Mucosa of descending colon (tissue), 3 donors: ENCODE data around the gene B3GALNT1. TPM values are rescaled to one million over a fixed set of nuclear protein-coding genes. Genes with fewer than 3 reads are reported as not detected.

Source experiments
- ATAC-seq: fragments of 200-7000 bp; cut with Tn5 transposase; one replicate; pipeline ENCODE4 v1.9.1; 2020; ENCODE audit warnings: mild to moderate bottlenecking, moderate library complexity
- DNase-seq, 3 donors: peaks; one replicate each; pipeline ENCODE4 v3.0.0-alpha.2; 2020
- H3K36me3 ChIP-seq: fragments of 200-600 bp; one replicate; pipeline ENCODE4 v1.8.0; 2021; ENCODE audit warnings: low read depth, mild to moderate bottlenecking
- H3K4me1 ChIP-seq: fragments of 200-600 bp; one replicate; pipeline ENCODE4 v1.8.0; 2021; ENCODE audit warnings: low read depth, mild to moderate bottlenecking
- H3K4me3 ChIP-seq: fragments of 200-600 bp; one replicate; pipeline ENCODE4 v1.8.0; 2021; ENCODE audit warnings: mild to moderate bottlenecking
- H3K9me3 ChIP-seq: fragments of 200-600 bp; one replicate; pipeline ENCODE4 v1.8.0; 2021; ENCODE audit warnings: mild to moderate bottlenecking
- intact Hi-C, 2 donors: fragments of 100-400 bp; cut with DNase I in 1 of 2; cut with micrococcal nuclease in 1 of 2; formaldehyde crosslinking; loops; one replicate each; pipeline versions ENCODE4 v1.11.0 to v1.11.1; 2022; cut with DNase I, micrococcal nuclease
- long read RNA-seq, 2 donors: library from polyadenylated mRNA; unstranded; transcript quantifications; one replicate each; pipeline ENCODE4 v2.0.0, GENCODE V29; 2019 to 2021
- total RNA-seq, 3 donors: library from RNA; stranded (reverse); fragmentation: NEBNext Ultra II Directional in 2 of 3; extraction: Animal tissue kit (Norgen Biotek cat#: 25700) in 2 of 3; gene quantifications; one replicate each; pipeline versions ENCODE4 v1.2.1 to v1.2.4, GENCODE V29; 2021 to 2023
- TF ChIP-seq, protein P1 (sequence below): fragments of 200-600 bp; IDR thresholded peaks from one replicate; pipeline ENCODE4 v1.8.0; 2022; ENCODE audit warnings: antibody characterized with exemption, mild to moderate bottlenecking
- donor health status: DM: no; HTN: no; CAD: no; lungs with moderate emphysema.
- donor health status: DM: no; HTN: no; CAD: no.
- donor health status: DM: no; HTN: yes; CAD: no.

B3GALNT1 gene, protein sequence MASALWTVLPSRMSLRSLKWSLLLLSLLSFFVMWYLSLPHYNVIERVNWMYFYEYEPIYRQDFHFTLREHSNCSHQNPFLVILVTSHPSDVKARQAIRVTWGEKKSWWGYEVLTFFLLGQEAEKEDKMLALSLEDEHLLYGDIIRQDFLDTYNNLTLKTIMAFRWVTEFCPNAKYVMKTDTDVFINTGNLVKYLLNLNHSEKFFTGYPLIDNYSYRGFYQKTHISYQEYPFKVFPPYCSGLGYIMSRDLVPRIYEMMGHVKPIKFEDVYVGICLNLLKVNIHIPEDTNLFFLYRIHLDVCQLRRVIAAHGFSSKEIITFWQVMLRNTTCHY
- 1 to 10 TPM in 2 of 3 donors, under 1 TPM in 1; 0.29 to 5.1 (median 1.9) TPM for total RNA-seq
- long read RNA-seq, donor 1, partial matches to known transcripts: 2 of 10 reads
- long read RNA-seq, donor 1, other reads (novel, unspliced or antisense): 0 of 10 reads
- long read RNA-seq, donor 2, partial matches to known transcripts: 0 of 1 reads
- long read RNA-seq, donor 2, other reads (novel, unspliced or antisense): 0 of 1 reads

DNA sequence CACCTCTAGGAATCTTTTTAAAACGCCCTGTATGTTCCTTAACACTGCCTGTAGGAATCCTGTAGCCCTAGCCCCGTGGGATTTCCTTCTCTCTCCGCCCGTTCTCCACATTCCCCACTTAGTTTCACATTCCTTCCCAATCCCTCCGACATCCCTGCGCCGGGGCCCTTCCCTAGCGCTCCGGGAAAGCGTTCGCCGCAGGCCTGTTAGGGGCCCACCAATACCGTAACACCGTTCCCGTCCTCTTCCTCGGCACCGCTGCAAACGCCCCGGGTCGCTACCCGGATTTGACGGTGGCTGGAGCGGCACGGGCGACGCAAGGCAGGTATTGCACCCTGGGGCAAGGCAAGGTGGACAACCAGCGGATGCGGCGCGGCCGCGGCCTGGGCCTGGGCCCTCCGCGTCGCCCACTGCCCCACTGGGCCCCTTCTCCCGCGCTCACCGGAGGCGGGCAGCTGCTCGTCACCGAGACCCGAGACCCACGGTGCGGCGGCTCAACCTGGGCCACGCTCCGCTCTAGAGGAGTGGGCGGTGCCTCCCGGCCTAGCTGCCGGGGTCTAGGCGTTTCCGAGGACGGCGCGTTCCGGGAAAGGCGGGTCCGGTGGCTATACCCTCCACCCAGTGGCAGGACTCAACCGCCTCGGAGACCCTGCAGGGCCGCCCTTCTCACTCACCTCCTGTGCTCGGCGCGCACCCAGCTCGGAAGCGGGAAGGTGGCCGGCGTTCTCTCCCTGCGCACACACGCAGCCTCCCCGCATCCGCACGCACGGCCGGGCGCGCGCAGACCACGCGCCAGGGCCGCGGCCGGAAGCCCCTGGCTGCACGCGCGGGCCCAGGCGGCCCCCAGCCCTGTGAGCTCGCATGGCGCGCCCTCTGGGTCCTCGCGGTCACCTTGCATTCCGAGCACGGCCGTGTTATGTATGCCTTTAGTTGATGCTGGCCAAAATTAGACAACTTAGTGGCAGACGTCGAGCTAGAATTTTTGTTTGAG lies at the start of gene B3GALNT1:
Gene B3GALNT1, minus strand, starts transcription at position 789 of the 991 bp plus-strand sequence. CDS start 18,595 bp downstream, outside the sequence.
- H3K4me3 ChIP-seq: no peak within 1 kb of the TSS

DNA sequence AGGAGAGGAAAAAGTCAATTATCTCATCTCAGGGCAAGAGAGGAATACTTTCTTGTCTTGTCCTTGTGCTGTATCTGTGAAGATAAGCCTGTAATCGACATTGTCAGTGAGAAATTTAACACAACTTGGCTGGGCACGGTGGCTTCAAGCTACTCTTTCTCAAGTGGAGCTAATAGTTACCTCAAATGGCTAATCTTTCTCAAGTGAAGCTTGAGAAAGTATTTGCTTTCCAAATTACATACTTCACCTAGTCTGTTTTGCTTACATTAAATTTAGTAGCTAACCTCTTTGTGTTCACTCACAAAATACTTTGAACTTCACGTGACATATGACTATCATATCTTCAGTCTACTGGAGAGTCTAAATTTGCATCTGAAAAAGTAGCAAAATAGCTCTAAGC lies 48.3 kb upstream of the B3GALNT1 start:
- no peaks in the 10 kb centered on the region for H3K36me3 ChIP-seq
- H3K4me3 ChIP-seq: no peak overlapping the region
- no peaks in the 10 kb centered on the region for H3K4me1 ChIP-seq
- DNase-seq (no peak), ATAC-seq (no peak)
- no peaks in the 10 kb centered on the region for H3K9me3 ChIP-seq
- intact Hi-C loops: no loop called here
- TF ChIP-seq, protein P1, sequence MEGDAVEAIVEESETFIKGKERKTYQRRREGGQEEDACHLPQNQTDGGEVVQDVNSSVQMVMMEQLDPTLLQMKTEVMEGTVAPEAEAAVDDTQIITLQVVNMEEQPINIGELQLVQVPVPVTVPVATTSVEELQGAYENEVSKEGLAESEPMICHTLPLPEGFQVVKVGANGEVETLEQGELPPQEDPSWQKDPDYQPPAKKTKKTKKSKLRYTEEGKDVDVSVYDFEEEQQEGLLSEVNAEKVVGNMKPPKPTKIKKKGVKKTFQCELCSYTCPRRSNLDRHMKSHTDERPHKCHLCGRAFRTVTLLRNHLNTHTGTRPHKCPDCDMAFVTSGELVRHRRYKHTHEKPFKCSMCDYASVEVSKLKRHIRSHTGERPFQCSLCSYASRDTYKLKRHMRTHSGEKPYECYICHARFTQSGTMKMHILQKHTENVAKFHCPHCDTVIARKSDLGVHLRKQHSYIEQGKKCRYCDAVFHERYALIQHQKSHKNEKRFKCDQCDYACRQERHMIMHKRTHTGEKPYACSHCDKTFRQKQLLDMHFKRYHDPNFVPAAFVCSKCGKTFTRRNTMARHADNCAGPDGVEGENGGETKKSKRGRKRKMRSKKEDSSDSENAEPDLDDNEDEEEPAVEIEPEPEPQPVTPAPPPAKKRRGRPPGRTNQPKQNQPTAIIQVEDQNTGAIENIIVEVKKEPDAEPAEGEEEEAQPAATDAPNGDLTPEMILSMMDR: no peak

More for the DNA sequence above, at the start of gene B3GALNT1:
- Histone ChIP-seq H3K9me3 (no peaks in the 10 kb centered on the region), H3K36me3 (no peaks in the 10 kb centered on the region), H3K4me1 (peaks cover 3% of the 10 kb centered on the region)
- TF ChIP-seq, protein P1: no peak
- intact Hi-C loops: no loop called here
- ATAC-seq (peak; percentile 71), DNase-seq (peak; percentile 19 to 54 (median 48))

DNA sequence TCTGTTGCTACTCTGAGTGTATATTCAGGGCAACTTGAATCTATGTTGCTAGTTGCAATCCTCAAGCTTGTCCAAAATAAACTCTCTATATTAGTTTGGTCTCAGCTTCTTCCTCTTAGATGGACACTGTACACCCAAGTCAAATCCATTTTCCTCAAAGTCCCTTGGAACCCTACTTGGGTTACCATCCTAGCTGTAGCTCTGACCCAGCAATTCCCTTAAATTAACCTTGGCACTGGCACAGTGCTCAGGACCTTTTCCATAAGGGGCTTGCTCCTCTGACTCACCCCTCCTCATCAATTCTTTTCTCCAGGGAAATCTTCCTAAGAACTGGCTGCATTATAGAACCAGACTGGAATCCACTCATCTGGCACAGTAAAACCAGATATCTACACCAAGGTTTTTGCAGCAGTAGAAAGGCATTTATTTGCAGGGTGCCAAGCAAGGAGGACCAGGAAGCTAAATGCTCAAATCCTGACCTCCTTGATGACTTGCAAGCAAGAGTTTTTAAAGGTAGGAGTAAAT lies 44.9 kb upstream of the B3GALNT1 start:
- ATAC-seq: no peak
- Histone ChIP-seq H3K4me1 (no peaks in the 10 kb centered on the region), H3K36me3 (no peaks in the 10 kb centered on the region), H3K4me3 (no peak overlapping the region), H3K9me3 (no peaks in the 10 kb centered on the region)
- TF ChIP-seq, protein P1: no peak
- intact Hi-C loops: no loop called here
- DNase-seq: no peak

DNA sequence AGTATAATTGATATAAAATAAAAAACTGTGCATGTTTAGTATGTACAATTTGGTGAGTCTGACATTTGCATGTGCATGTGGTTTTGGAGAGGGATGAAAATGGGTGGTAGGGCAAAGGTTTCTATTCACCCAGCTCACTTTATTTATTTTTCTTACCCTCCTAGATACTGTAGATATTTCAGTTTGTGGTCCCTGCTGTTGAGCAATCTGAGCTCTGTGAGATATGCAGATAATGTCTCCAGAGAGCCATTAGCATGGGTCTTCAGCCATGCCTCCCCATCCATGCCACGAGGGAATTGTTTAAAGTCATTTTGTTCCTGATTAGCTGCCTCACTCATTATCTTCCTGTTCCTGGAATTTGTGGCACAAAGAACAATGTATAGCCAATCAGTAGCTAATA lies 44.4 kb upstream of the B3GALNT1 start:
- H3K36me3 ChIP-seq: no peaks in the 10 kb centered on the region
- H3K4me3 ChIP-seq: no peak overlapping the region
- TF ChIP-seq, protein P1: no peak
- no peak for DNase-seq
- intact Hi-C loops: no loop called here
- H3K4me1 ChIP-seq: no peaks in the 10 kb centered on the region
- no peaks in the 10 kb centered on the region for H3K9me3 ChIP-seq
- no peak for ATAC-seq

DNA sequence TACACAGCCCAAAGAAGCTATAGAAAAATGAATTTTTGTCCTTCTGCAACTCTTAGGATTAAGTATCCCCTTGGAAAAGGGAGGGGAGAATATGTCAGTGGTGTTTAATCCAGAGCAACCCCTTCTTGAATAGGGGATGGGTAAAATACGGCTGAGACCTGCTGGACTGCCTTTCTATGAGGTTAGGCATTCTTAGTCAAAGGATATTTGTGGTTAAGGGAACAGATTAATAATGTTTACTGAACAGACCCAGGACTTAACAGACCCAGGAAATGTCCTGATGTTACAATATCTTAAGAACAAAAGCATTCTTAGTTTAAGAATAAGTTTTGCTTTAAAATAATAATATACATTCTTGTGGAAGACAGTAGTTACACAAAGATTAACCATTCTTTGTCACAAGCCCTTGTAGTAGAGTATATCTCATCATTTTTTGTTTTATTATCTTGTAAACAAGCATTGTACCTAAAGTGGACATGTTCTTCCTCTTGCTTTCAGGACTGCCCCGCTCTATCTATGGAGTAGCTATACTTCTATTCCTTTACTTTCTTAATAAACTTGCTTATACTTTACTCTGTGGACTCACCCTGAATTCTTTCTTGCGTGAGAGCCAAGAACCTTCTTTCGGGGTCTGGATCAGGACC lies 43.8 kb upstream of the B3GALNT1 start:
- Histone ChIP-seq H3K4me3 (no peak overlapping the region), H3K36me3 (no peaks in the 10 kb centered on the region), H3K4me1 (no peaks in the 10 kb centered on the region), H3K9me3 (no peaks in the 10 kb centered on the region)
- ATAC-seq: no peak
- TF ChIP-seq, protein P1: no peak
- no peak for DNase-seq
- intact Hi-C loops: no loop called here
